ENCODE measurements around the gene AGPAT3. TPM values are rescaled to one million over a fixed set of nuclear protein-coding genes. Genes with fewer than 3 reads are reported as not detected.
A peak's percentile ranks its signal among the peaks of the same experiment; 100 is the strongest.

The AGPAT3 gene
- total and polyA plus RNA-seq, 10 of the 15 experiments (the other 5 are each of a cell fraction or from before 2014, with no cell fraction given), result 1.2 to 110 (median 30.8) TPM

GRCh38 chr21:43938751-43939442 lies 73.9 kb downstream of the AGPAT3 start (continued):
- TF ChIP-seq ZBTB11 (CRISPR knock-in tag; IDR thresholded peaks at IDR 0.05) (no peak), CBFB (IDR thresholded peaks at IDR 0.05; ENCODE audit: low read depth) (peak; percentile 55; the same call in 1 of the 2 replicates), EGR1 (IDR thresholded peaks at IDR 0.05; ENCODE audit: borderline replicate concordance in 1 of 2, low read depth in 2 of 2, low read length in 2 of 2) (peak in 1 of 2 experiments; percentile 62; a peak in 2 of 3 replicates), PKNOX1 (IDR thresholded peaks at IDR 0.05) (peak; percentile 53; the same call in 1 of the 2 replicates), POLR2A (IDR thresholded peaks at IDR 0.05; ENCODE audit: low read depth, low read length) (peak; percentile 71), NR2C2 (IDR thresholded peaks at IDR 0.05; ENCODE audit: borderline replicate concordance, control insufficient read depth, insufficient read length, low read depth) (no peak), ZNF24 (IDR thresholded peaks at IDR 0.05) (peak; percentile 78), TCF12 (IDR thresholded peaks at IDR 0.05; ENCODE audit: low read depth, low read length) (0 out of 2 replicates have a peak, but pooled peaks have one; percentile 44), BACH1 (IDR thresholded peaks at IDR 0.05; ENCODE audit: borderline replicate concordance) (peak; percentile 91), MEF2A (IDR thresholded peaks at IDR 0.05; ENCODE audit: insufficient read depth, low read depth, low read length) (0 out of 2 replicates have a peak, but pooled peaks have one; percentile 39), SMAD1 (IDR thresholded peaks at IDR 0.05; ENCODE audit: low read depth, partially characterized antibody) (peak; percentile 71), CTCF (IDR thresholded peaks at IDR 0.05 in 2 of 3, conservative IDR thresholded peaks at IDR 0.05 in 1 of 3; ENCODE audit: control insufficient read depth in 2 of 3, extremely low read depth in 1 of 3, insufficient read depth in 1 of 3, low read depth in 3 of 3, low read length in 3 of 3) (peak; percentile 100; a peak in 5 of 6 replicates), RAD21 (IDR thresholded peaks at IDR 0.05; ENCODE audit: insufficient read depth, low read depth, low read length) (peak; percentile 95), JUNB (IDR thresholded peaks at IDR 0.05) (no peak), ZNF217 (IDR thresholded peaks at IDR 0.05) (peak; percentile 57; the same call in 1 of the 2 replicates), GABPA (IDR thresholded peaks at IDR 0.05; ENCODE audit: low read depth) (no peak), SUPT20H (IDR thresholded peaks at IDR 0.05; ENCODE audit: borderline replicate concordance, control insufficient read depth, low read depth, low read length) (no peak), BCL11A (IDR thresholded peaks at IDR 0.05; ENCODE audit: low read depth, low read length) (no peak), DPF2 (IDR thresholded peaks at IDR 0.05) (peak; percentile 76; the same call in 1 of the 2 replicates), RUNX3 (IDR thresholded peaks at IDR 0.05; ENCODE audit: low read length) (peak; percentile 69), MLLT1 (IDR thresholded peaks at IDR 0.05) (peak; percentile 70; the same call in 1 of the 2 replicates)
